RWPE2 (cell line): ENCODE results near the gene SMO.
A peak's percentile ranks its signal among the peaks of the same experiment; 100 is the strongest.

Source experiments
- ATAC-seq: fragments of 200-7000 bp; cut with Tn5 transposase; 3 replicates; pipeline ENCODE4 v1.9.1; 2021; ENCODE audit warnings: low read depth
- DNase-seq: peaks from one replicate; pipeline ENCODE4 v3.0.0-alpha.2; 2020; ENCODE audit warnings: low spot score
- H3K27ac ChIP-seq: fragments of 450-650 bp; 2 replicates; pipeline ENCODE4 v1.5.1; 2017; ENCODE audit warnings: mild to moderate bottlenecking; ENCODE audit not compliant: poor library complexity, severe bottlenecking
- H3K27me3 ChIP-seq: fragments of 250-450 bp; sonication (Bioruptor Pico); 2 replicates; pipeline ENCODE4 v1.5.1; 2021; ENCODE audit warnings: mild to moderate bottlenecking, moderate library complexity; ENCODE audit not compliant: insufficient read depth, poor library complexity, severe bottlenecking
- H3K36me3 ChIP-seq: fragments of 250-450 bp; sonication (Bioruptor Pico); 2 replicates; pipeline ENCODE4 v1.5.1; 2020; ENCODE audit warnings: low read depth, mild to moderate bottlenecking, moderate library complexity
- H3K4me1 ChIP-seq: fragments of 250-450 bp; sonication (Bioruptor Pico); 2 replicates; pipeline ENCODE4 v1.5.1; 2021; ENCODE audit warnings: mild to moderate bottlenecking, moderate library complexity; ENCODE audit not compliant: insufficient read depth, poor library complexity, severe bottlenecking
- H3K4me3 ChIP-seq: fragments of 250-450 bp; sonication (Bioruptor Pico); 2 replicates; pipeline ENCODE4 v1.5.1; 2021; ENCODE audit warnings: mild to moderate bottlenecking, moderate library complexity; ENCODE audit not compliant: severe bottlenecking
- H3K9me3 ChIP-seq: fragments of 250-450 bp; sonication (Bioruptor Pico); 2 replicates; pipeline ENCODE4 v1.5.1; 2021; ENCODE audit warnings: mild to moderate bottlenecking, moderate library complexity; ENCODE audit not compliant: severe bottlenecking
- TF ChIP-seq, protein P1 (sequence below): fragments of 450-650 bp; IDR thresholded peaks from one replicate; pipeline ENCODE4 v1.5.1; 2017; ENCODE audit warnings: mild to moderate bottlenecking, moderate library complexity; ENCODE audit not compliant: poor library complexity, severe bottlenecking

SMO gene

DNA sequence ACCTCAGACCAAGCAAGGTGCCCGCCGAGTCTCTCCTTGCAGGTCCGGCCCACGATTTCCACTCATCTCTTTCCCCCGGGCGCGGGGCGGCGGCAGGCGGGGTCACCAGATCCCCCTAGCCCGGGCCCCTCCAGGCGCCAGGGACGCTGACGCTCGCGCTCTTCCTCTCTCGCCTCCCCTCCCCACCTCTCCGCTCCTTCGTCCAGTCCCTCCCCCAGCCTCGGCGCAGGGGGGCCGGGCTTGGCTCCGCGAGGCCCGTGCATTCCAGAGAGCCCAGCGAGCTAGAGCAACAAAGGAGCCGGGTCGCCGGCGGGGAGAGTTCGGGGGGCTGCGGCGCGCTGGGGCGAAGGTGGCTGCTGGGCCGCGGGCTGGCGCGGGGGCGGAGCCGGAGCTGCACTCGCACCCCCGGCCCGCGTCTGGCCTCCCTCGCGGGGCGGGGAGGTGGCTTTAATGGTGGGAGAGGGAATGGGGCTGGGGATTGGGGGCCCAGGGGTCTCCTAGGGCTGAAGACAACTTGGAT lies at the start of gene SMO:
Gene SMO (plus strand): TSS at position 262 of the 520 bp plus-strand sequence. CDS start 519 bp downstream, outside the sequence.
- Histone ChIP-seq H3K36me3 (no peaks in the 10 kb centered on the region), H3K27me3 (no peaks in the 10 kb centered on the region), H3K4me3 (peak within 1 kb of the TSS; percentile 76), H3K27ac (no peak within 1 kb of the TSS), H3K9me3 (no peaks in the 10 kb centered on the region), H3K4me1 (peaks cover 4% of the 10 kb centered on the region)
- DNase-seq = no peak
- TF ChIP-seq, protein P1, sequence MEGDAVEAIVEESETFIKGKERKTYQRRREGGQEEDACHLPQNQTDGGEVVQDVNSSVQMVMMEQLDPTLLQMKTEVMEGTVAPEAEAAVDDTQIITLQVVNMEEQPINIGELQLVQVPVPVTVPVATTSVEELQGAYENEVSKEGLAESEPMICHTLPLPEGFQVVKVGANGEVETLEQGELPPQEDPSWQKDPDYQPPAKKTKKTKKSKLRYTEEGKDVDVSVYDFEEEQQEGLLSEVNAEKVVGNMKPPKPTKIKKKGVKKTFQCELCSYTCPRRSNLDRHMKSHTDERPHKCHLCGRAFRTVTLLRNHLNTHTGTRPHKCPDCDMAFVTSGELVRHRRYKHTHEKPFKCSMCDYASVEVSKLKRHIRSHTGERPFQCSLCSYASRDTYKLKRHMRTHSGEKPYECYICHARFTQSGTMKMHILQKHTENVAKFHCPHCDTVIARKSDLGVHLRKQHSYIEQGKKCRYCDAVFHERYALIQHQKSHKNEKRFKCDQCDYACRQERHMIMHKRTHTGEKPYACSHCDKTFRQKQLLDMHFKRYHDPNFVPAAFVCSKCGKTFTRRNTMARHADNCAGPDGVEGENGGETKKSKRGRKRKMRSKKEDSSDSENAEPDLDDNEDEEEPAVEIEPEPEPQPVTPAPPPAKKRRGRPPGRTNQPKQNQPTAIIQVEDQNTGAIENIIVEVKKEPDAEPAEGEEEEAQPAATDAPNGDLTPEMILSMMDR = no peak
- ATAC-seq = peak; percentile 59

DNA sequence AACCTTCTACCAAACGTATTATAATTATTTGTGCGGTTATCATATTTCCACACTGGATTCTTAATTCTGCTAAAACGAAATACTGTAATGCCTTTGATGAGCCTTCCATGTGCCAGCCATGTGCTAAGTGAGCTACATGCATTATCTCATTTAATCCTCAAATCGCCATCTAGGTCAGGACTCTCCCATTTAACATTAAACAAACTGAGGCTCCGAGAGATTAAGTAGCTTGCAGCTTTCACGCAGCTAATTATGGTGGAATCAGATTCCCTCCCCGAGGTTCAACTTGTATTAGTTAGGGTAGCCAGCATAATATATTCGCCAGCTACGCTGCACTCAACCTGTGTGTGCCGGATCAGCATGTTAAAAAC lies 44.7 kb upstream of the SMO start:
- Histone ChIP-seq H3K4me1 (no peaks in the 10 kb centered on the region), H3K36me3 (no peaks in the 10 kb centered on the region), H3K9me3 (no peaks in the 10 kb centered on the region), H3K27me3 (peaks cover 12% of the 10 kb centered on the region), H3K27ac (no peak overlapping the region), H3K4me3 (no peak overlapping the region)
- TF ChIP-seq, protein P1 = no peak
- ATAC-seq (no peak), DNase-seq (no peak)

DNA sequence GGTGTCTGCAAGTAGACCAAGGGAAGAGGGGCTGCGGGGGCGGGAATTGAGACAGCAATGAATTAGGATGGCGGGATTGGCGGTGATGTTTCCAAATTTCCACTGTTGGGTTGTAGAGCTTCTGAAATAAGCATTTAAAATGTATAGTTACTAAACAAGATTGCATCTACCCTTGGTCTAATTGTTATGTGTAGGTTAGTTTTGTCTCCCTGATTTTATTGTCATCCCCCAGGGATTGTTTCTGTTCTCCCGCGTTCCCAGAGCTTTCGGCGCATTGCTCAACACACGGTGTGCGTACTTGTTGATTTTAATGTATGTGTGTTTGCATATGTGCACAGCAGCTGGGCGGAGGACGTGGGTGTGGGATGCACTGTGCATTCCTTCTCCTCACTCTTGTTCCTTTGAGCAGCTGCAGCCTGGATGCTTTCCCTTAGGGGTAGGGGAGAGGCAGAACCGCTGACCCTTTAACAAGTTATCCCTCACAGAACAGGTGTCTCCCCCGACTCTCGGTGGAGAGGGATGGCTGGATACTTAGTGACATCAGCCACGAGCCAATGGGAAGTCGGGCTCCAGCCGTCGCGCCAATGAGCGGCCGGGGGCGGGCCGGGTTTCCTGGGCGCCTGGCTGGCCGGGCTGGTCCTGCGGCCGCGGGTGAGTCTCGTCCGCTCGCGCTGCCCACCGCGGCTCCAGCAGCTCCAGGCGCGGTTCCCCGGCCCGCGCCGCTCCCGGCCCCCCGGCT lies 44.2 kb upstream of the SMO start, which contains the start of gene TSPAN33:
Gene TSPAN33 (plus strand): TSS at position 613 of the 739 bp plus-strand sequence. CDS start 274 bp downstream, outside the sequence.
- no peak within 1 kb of the TSS for H3K27ac ChIP-seq
- no peaks in the 10 kb centered on the region for H3K4me1 ChIP-seq
- TF ChIP-seq, protein P1 = no peak
- H3K36me3 ChIP-seq = no peaks in the 10 kb centered on the region
- H3K27me3 ChIP-seq = peaks cover 12% of the 10 kb centered on the region
- H3K4me3 ChIP-seq = peak within 1 kb of the TSS; percentile 45
- no peaks in the 10 kb centered on the region for H3K9me3 ChIP-seq
- ATAC-seq = peak; percentile 99
- no peak for DNase-seq

DNA sequence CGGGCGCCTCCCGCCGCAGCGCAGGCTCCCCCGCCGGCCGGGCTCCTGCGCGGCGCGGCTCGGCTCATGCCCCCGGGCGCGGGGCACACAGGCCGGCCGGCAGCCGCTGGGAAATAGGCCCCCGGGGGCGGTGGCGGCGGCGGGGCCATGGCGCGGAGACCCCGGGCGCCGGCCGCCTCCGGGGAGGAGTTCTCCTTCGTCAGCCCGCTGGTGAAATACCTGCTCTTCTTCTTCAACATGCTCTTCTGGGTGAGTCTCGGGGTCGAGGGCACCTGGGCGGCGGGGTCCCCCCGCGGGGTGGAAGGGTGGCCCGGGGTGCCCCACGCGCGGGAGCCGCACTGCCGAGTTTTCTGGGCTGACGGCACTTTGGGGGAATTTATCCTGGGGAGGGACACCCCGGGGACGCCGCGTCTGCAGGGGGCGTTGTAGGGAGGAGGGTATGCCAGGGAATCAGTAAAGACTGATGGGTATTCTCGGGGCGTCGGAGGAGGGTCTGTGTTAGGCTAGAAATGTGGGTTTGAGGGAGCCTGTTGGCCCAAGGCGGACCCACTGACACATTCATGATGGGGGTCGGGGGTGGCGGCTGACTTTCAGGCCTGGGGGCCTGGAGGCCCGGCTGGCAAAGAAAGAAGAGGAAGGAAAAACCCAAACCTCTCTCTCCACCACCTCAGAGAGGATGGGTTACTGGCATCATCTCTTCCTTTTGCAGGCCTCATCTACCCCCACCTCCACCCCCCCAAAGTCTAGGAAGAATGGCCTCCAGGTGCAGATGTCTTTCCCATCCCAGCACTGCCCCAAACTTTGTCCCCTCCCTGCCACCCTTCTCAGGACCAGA lies 43.4 kb upstream of the SMO start:
- Histone ChIP-seq H3K4me3 (peak overlapping the region; percentile 45), H3K36me3 (no peaks in the 10 kb centered on the region), H3K27ac (no peak overlapping the region), H3K9me3 (no peaks in the 10 kb centered on the region), H3K27me3 (peaks cover 12% of the 10 kb centered on the region), H3K4me1 (no peaks in the 10 kb centered on the region)
- DNase-seq (no peak), ATAC-seq (no peak)
- TF ChIP-seq, protein P1 = peak; percentile 13
